Measurements from ENCODE around the gene MEIS3. TPM values are rescaled to one million over a fixed set of nuclear protein-coding genes. Genes with fewer than 3 reads are reported as not detected.

Gene MEIS3
- total and polyA plus RNA-seq, 9 of the 15 experiments (the other 6 are each of a cell fraction or from before 2014, with no cell fraction given), result 0.06 to 0.80 (median 0.25) TPM; not detected in 1

- TF ChIP-seq VEZF1 (CRISPR knock-in tag; IDR thresholded peaks at IDR 0.05) (0 out of 2 replicates have a peak, but pooled peaks have one; percentile 14), ZNF121 (CRISPR knock-in tag; conservative IDR thresholded peaks at IDR 0.05) (no peak), ZZZ3 (IDR thresholded peaks at IDR 0.05) (no peak), MEIS2 (IDR thresholded peaks at IDR 0.05; ENCODE audit: partially characterized antibody) (peak; percentile 35), FOXO4 (CRISPR knock-in tag; IDR thresholded peaks at IDR 0.05) (no peak), HIVEP1 (CRISPR knock-in tag; IDR thresholded peaks at IDR 0.05) (no peak), U2AF1 (optimal IDR thresholded peaks at IDR 0.05; ENCODE audit: low read depth, low read length) (no peak), ILF3 (IDR thresholded peaks at IDR 0.05; ENCODE audit: borderline replicate concordance) (no peak), RREB1 (CRISPR knock-in tag; IDR thresholded peaks at IDR 0.05) (no peak), NR2C2 (CRISPR knock-in tag; IDR thresholded peaks at IDR 0.05) (no peak), NR2C2 (tag; IDR thresholded peaks at IDR 0.05) (no peak), KLF13 (tag; IDR thresholded peaks at IDR 0.05; ENCODE audit: borderline replicate concordance, low read depth) (no peak), CTCF (IDR thresholded peaks at IDR 0.05 in 2 of 3, conservative IDR thresholded peaks at IDR 0.05 in 1 of 3; ENCODE audit: insufficient read depth in 2 of 3, low read depth in 1 of 3, low read length in 3 of 3) (no peak), ZNF280B (CRISPR knock-in tag; IDR thresholded peaks at IDR 0.05) (no peak)
These were observed 2.6 kb upstream of the MEIS3 start (continued) for GRCh38 chr19:47421844-47422395.
